A673 (cell line): Measurements from ENCODE around the gene BBS10. TPM values are rescaled to one million over a fixed set of nuclear protein-coding genes. Genes with fewer than 3 reads are reported as not detected.

Source experiments
- BruUV-seq: library from RNA; stranded (reverse); fragments of 400-500 nt; replicated peaks from 2 replicates; lab custom pipeline; 2021; lab: Mats Ljungman, UMichigan
- CTCF ChIA-PET: fragments of 300-600 bp; sonication (Branson Sonifier 250); formaldehyde crosslinking; loops from one replicate; lab custom pipeline; 2022; ENCODE audit warnings: antibody characterized with exemption; lab: Charles Lee
- POLR2A ChIA-PET: fragments of 300-600 bp; sonication (Branson Sonifier 250); formaldehyde crosslinking; loops from one replicate; lab custom pipeline; 2022; ENCODE audit warnings: antibody characterized with exemption; ENCODE audit not compliant: low non-redundant PET; lab: Charles Lee
- DNase-seq: peaks from one replicate; pipeline ENCODE4 v3.0.0-alpha.2; 2015; ENCODE audit warnings: low spot score
- H3K27ac ChIP-seq: fragments of 200-600 bp; sonication (generic); 2 replicates; pipeline ENCODE4 v1.5.1; 2016; ENCODE audit warnings: mixed run types, low read depth, mild to moderate bottlenecking, mixed read lengths, antibody characterized with exemption, low read length; ENCODE audit not compliant: poor library complexity, severe bottlenecking
- H3K27me3 ChIP-seq: fragments of 200-600 bp; sonication (generic); replicated peaks from 2 replicates; pipeline ENCODE4 v1.6.1; 2017; ENCODE audit warnings: mixed run types, low read depth, mild to moderate bottlenecking, mixed read lengths, antibody characterized with exemption, low read length; ENCODE audit not compliant: insufficient read depth, poor library complexity
- H3K36me3 ChIP-seq: fragments of 200-600 bp; sonication (generic); 2 replicates; pipeline ENCODE4 v1.6.1; 2016; ENCODE audit warnings: mixed run types, mild to moderate bottlenecking, mixed read lengths, antibody characterized with exemption, low read length; ENCODE audit not compliant: insufficient read depth, poor library complexity, severe bottlenecking
- H3K4me1 ChIP-seq: fragments of 200-600 bp; sonication (generic); 2 replicates; pipeline ENCODE4 v1.6.1; 2017; ENCODE audit warnings: mixed run types, mild to moderate bottlenecking, mixed read lengths, antibody characterized with exemption, low read length; ENCODE audit not compliant: insufficient read depth, poor library complexity, severe bottlenecking
- H3K4me3 ChIP-seq: fragments of 200-600 bp; sonication (generic); 2 replicates; pipeline ENCODE4 v1.5.1; 2016; ENCODE audit warnings: low read depth, mixed run types, mild to moderate bottlenecking, mixed read lengths, low read length; ENCODE audit not compliant: poor library complexity, severe bottlenecking
- H3K9me3 ChIP-seq: fragments of 200-600 bp; sonication (generic); 2 replicates; pipeline ENCODE4 v1.6.1; 2016; ENCODE audit warnings: mixed run types, low read depth, mild to moderate bottlenecking, mixed read lengths, antibody characterized with exemption, low read length; ENCODE audit not compliant: poor library complexity, severe bottlenecking
- EZH2 ChIP-seq: fragments of 200-600 bp; sonication (generic); IDR thresholded peaks from 2 replicates; pipeline ENCODE4 v1.6.1; 2017; ENCODE audit warnings: borderline replicate concordance, low read depth, mild to moderate bottlenecking, mixed read lengths, antibody characterized with exemption, low read length; ENCODE audit not compliant: poor library complexity, severe bottlenecking
- intact Hi-C: fragments of 100-400 bp; cut with micrococcal nuclease; formaldehyde crosslinking; loops from one replicate; pipeline ENCODE4 v1.10.0; 2022; ENCODE audit not compliant: unreplicated experiment
- total RNA-seq: library from RNA; stranded (reverse); gene quantifications from 2 replicates; pipeline ENCODE4 v1.2.3, GENCODE V29; 2021
- TF ChIP-seq, protein P1 (sequence below): fragments of 300-800, 200-600 bp; sonication (generic); conservative IDR thresholded peaks from 2 replicates; pipeline ENCODE4 v1.5.1; 2017; ENCODE audit warnings: low read depth, mild to moderate bottlenecking, antibody characterized with exemption, low read length, moderate library complexity, mixed read lengths

BBS10 gene
- total RNA-seq, 1 experiment from 2014 or later, result 6.3 TPM

DNA sequence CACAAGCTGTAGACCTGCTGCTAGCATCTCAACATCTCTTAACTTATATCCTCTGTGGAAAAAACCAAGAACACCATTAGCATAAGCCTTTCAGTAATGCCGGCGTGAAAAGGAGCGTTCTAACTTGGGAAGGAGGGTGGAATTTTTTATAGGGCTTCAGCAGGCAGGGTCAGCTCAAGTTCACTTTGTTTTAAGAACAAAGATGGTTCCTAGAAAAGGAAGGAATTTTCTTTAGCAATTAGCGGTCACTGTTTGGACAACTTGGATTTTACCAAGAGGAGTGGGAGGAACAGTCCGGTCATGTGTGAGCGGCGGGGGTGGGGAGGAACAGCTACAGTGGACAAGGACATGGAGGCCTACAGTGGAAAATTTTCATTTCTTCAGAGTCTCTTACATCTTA is 35.9 kb downstream of the BBS10 start:
- BruUV-seq, result no TSS peak
- Histone ChIP-seq H3K4me1 (no peaks in the 10 kb centered on the region), H3K4me3 (no peak overlapping the region), H3K27me3 (no peaks in the 10 kb centered on the region), H3K36me3 (no peaks in the 10 kb centered on the region), H3K9me3 (no peaks in the 10 kb centered on the region), H3K27ac (no peak overlapping the region)
- ChIA-PET CTCF (no interaction called here), POLR2A (no interaction called here)
- intact Hi-C loops, result no loop called here
- DNase-seq, result no peak
- no peak for TF ChIP-seq EZH2
- TF ChIP-seq, protein P1, sequence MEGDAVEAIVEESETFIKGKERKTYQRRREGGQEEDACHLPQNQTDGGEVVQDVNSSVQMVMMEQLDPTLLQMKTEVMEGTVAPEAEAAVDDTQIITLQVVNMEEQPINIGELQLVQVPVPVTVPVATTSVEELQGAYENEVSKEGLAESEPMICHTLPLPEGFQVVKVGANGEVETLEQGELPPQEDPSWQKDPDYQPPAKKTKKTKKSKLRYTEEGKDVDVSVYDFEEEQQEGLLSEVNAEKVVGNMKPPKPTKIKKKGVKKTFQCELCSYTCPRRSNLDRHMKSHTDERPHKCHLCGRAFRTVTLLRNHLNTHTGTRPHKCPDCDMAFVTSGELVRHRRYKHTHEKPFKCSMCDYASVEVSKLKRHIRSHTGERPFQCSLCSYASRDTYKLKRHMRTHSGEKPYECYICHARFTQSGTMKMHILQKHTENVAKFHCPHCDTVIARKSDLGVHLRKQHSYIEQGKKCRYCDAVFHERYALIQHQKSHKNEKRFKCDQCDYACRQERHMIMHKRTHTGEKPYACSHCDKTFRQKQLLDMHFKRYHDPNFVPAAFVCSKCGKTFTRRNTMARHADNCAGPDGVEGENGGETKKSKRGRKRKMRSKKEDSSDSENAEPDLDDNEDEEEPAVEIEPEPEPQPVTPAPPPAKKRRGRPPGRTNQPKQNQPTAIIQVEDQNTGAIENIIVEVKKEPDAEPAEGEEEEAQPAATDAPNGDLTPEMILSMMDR, result no peak

DNA sequence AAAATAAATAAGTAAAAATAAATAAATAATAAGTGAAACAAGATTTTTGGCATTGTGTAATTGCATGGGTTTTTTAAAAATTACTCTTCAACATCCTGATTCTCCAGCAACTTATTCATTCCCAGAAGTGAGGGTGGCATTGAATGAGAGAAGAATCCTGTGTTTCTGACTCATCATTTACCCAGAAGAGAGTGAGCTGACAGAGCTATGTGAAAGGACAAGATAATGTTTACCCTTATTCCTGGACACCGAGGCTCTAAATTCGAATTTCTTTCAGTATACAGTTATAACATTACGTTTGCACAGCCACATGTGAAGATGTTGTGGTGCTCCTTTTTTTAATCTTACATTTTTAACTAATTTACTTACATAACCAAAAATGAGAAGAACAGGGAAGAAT is 36.4 kb downstream of the BBS10 start:
- H3K9me3 ChIP-seq, result no peaks in the 10 kb centered on the region
- POLR2A ChIA-PET, result no interaction called here
- intact Hi-C loops, result no loop called here
- no peak for TF ChIP-seq EZH2
- TF ChIP-seq, protein P1, result no peak
- no peak for DNase-seq
- no TSS peak for BruUV-seq
- H3K36me3 ChIP-seq, result no peaks in the 10 kb centered on the region
- H3K4me1 ChIP-seq, result no peaks in the 10 kb centered on the region
- H3K4me3 ChIP-seq, result no peak overlapping the region
- H3K27me3 ChIP-seq, result no peaks in the 10 kb centered on the region
- H3K27ac ChIP-seq, result no peak overlapping the region
- CTCF ChIA-PET, result no interaction called here

DNA sequence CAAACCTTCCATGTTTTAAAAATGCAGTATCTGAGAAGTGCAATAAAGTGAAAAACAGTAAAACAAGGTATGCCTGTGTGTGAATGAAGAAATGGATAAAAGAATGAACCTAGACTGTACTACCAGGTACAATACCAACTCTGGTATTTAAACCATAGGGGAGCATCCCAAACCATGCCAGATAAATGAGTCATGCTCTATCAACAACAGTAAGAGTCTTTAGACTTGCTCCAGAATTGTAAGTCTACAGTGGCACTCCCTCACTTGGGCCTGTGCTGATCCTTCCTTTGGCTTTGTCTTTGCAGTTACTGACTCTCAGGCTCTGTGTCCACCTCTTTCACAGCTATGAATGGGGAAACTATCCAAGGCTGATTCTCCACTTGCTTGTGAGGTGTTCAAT is 38.1 kb downstream of the BBS10 start:
- POLR2A ChIA-PET, result no interaction called here
- no peaks in the 10 kb centered on the region for H3K36me3 ChIP-seq
- H3K4me1 ChIP-seq, result no peaks in the 10 kb centered on the region
- no peak overlapping the region for H3K4me3 ChIP-seq
- H3K27me3 ChIP-seq, result no peaks in the 10 kb centered on the region
- CTCF ChIA-PET, result no interaction called here
- intact Hi-C loops, result no loop called here
- TF ChIP-seq, protein P1, result no peak
- no peak for TF ChIP-seq EZH2
- H3K9me3 ChIP-seq, result no peaks in the 10 kb centered on the region
- H3K27ac ChIP-seq, result no peak overlapping the region
- no TSS peak for BruUV-seq
- DNase-seq, result no peak
